BLaER1 (cell line): ENCODE results near the gene COG1.
"Not testable (repeated sequence)": the region's sequence is repeated elsewhere in the genome, so short reads cannot be mapped to it uniquely, and the experiment has no call there.

ENCODE experiments used
- H3K27ac ChIP-seq: shearing (Covaris generic); formaldehyde crosslinking; 2 replicates; pipeline ENCODE4 v1.8.1; 2022
- H3K27me3 ChIP-seq: shearing (Covaris generic); formaldehyde crosslinking; 2 replicates; pipeline ENCODE4 v1.8.1; 2022
- H3K36me3 ChIP-seq: shearing (Covaris generic); formaldehyde crosslinking; 2 replicates; pipeline ENCODE4 v1.8.1; 2022
- H3K4me1 ChIP-seq: shearing (Covaris generic); formaldehyde crosslinking; 2 replicates; pipeline ENCODE4 v1.8.1; 2022
- H3K4me2 ChIP-seq: shearing (Covaris generic); formaldehyde crosslinking; 2 replicates; pipeline ENCODE4 v1.8.1; 2022
- H3K4me3 ChIP-seq: shearing (Covaris generic); formaldehyde crosslinking; 2 replicates; pipeline ENCODE4 v1.8.1; 2022
- H3K9ac ChIP-seq: shearing (Covaris generic); formaldehyde crosslinking; 2 replicates; pipeline ENCODE4 v1.8.1; 2022
- H3K9me3 ChIP-seq: shearing (Covaris generic); formaldehyde crosslinking; 2 replicates; pipeline ENCODE4 v1.8.1; 2022
- H4K20me1 ChIP-seq: shearing (Covaris generic); formaldehyde crosslinking; 2 replicates; pipeline ENCODE4 v1.8.1; 2022
- Cebpa-rat ChIP-seq: shearing (Covaris generic); IDR thresholded peaks from 2 replicates; pipeline ENCODE4 v1.8.1; 2022

The COG1 gene

GRCh38 chr17:73192894-73193701 is at the start of gene COG1:
TSS of gene COG1 (plus strand) at chr17:73193055. CDS start at chr17:73193070, 15 bp downstream.
- H3K4me3 ChIP-seq, result peak within 1 kb of the TSS; percentile 99
- peaks cover 48% of the 10 kb centered on the region for H3K4me1 ChIP-seq
- H3K27ac ChIP-seq, result peak within 1 kb of the TSS; percentile 86
- TF ChIP-seq Cebpa-rat, result no peak
- H3K9ac ChIP-seq, result peak within 1 kb of the TSS; percentile 92
- H3K36me3 ChIP-seq, result peaks cover 25% of the 10 kb centered on the region
- H3K9me3 ChIP-seq, result no peaks in the 10 kb centered on the region
- H3K27me3 ChIP-seq, result no peaks in the 10 kb centered on the region
- peak within 1 kb of the TSS; percentile 98 for H3K4me2 ChIP-seq
- H4K20me1 ChIP-seq, result peaks cover 23% of the 10 kb centered on the region; the same call in 1 of the 2 replicates

- not testable (repeated sequence) for H3K27me3 ChIP-seq, H4K20me1 ChIP-seq, H3K4me2 ChIP-seq, H3K27ac ChIP-seq, H3K9ac ChIP-seq
- Histone ChIP-seq H3K4me3 (peak overlapping the region; percentile 39; the same call in 1 of the 2 replicates), H3K36me3 (peaks cover 14% of the 10 kb centered on the region; the same call in 1 of the 2 replicates), H3K4me1 (peaks cover 19% of the 10 kb centered on the region), H3K9me3 (peaks cover 56% of the 10 kb centered on the region)
Observed at GRCh38 chr17:73144209-73144608, 48.6 kb upstream of the COG1 start.

- Histone ChIP-seq H3K4me3 (peak overlapping the region; percentile 39; the same call in 1 of the 2 replicates), H3K4me1 (peaks cover 19% of the 10 kb centered on the region), H3K27ac (peak overlapping the region; percentile 30; the same call in 1 of the 2 replicates), H3K36me3 (peaks cover 14% of the 10 kb centered on the region; the same call in 1 of the 2 replicates), H3K4me2 (no peak overlapping the region), H3K27me3 (no peaks in the 10 kb centered on the region), H4K20me1 (no peaks in the 10 kb centered on the region), H3K9me3 (peaks cover 69% of the 10 kb centered on the region), H3K9ac (no peak overlapping the region)
- TF ChIP-seq Cebpa-rat, result no peak
Observed at GRCh38 chr17:73145641-73146040, 47.2 kb upstream of the COG1 start.

- H3K4me3 ChIP-seq, H3K4me2 ChIP-seq: not testable (repeated sequence)
- peaks cover 14% of the 10 kb centered on the region; the same call in 1 of the 2 replicates for H3K36me3 ChIP-seq
Observed at GRCh38 chr17:73147791-73148190, 45.1 kb upstream of the COG1 start.

GRCh38 chr17:73148540-73149334 is 44.1 kb upstream of the COG1 start:
- Histone ChIP-seq H3K4me1 (peaks cover 33% of the 10 kb centered on the region), H3K9me3 (peaks cover 69% of the 10 kb centered on the region), H3K27ac (no peak overlapping the region), H3K4me2 (no peak overlapping the region), H3K4me3 (no peak overlapping the region), H4K20me1 (no peaks in the 10 kb centered on the region), H3K27me3 (no peaks in the 10 kb centered on the region), H3K9ac (no peak overlapping the region), H3K36me3 (peaks cover 14% of the 10 kb centered on the region; the same call in 1 of the 2 replicates)
- no peak for TF ChIP-seq Cebpa-rat

More at GRCh38 chr17:73147791-73148190, 45.1 kb upstream of the COG1 start:
- H3K27me3 ChIP-seq, H3K9ac ChIP-seq, H3K27ac ChIP-seq, H4K20me1 ChIP-seq: not testable (repeated sequence)
- peaks cover 33% of the 10 kb centered on the region for H3K4me1 ChIP-seq
- peaks cover 79% of the 10 kb centered on the region for H3K9me3 ChIP-seq

GRCh38 chr17:73150622-73151300 is 42.1 kb upstream of the COG1 start:
- not testable (repeated sequence) for H3K27me3 ChIP-seq

GRCh38 chr17:73151916-73152632 is 40.8 kb upstream of the COG1 start:
- H3K4me2 ChIP-seq, result peak overlapping the region; percentile 56
- H3K27ac ChIP-seq, result no peak overlapping the region

More at GRCh38 chr17:73150622-73151300, 42.1 kb upstream of the COG1 start:
- not testable (repeated sequence) for H3K9ac ChIP-seq, H3K27ac ChIP-seq, H4K20me1 ChIP-seq, H3K4me3 ChIP-seq, H3K36me3 ChIP-seq, H3K4me2 ChIP-seq
- Histone ChIP-seq H3K4me1 (peaks cover 46% of the 10 kb centered on the region), H3K9me3 (peaks cover 49% of the 10 kb centered on the region)

GRCh38 chr17:73155410-73156165 is 37.3 kb upstream of the COG1 start:
- no peak overlapping the region for H3K4me3 ChIP-seq
- H3K27me3 ChIP-seq, result no peaks in the 10 kb centered on the region
- H3K27ac ChIP-seq, result peak overlapping the region; percentile 48
- no peak overlapping the region for H3K9ac ChIP-seq
- TF ChIP-seq Cebpa-rat, result no peak
- H3K4me1 ChIP-seq, result peaks cover 65% of the 10 kb centered on the region
- no peaks in the 10 kb centered on the region for H3K36me3 ChIP-seq
- peak overlapping the region; percentile 60 for H3K4me2 ChIP-seq
- no peaks in the 10 kb centered on the region for H4K20me1 ChIP-seq
- H3K9me3 ChIP-seq, result peaks cover 12% of the 10 kb centered on the region

More at GRCh38 chr17:73151916-73152632, 40.8 kb upstream of the COG1 start:
- H3K4me3 ChIP-seq, result no peak overlapping the region
- no peak for TF ChIP-seq Cebpa-rat
- H3K4me1 ChIP-seq, result peaks cover 57% of the 10 kb centered on the region
- H3K9ac ChIP-seq, result no peak overlapping the region
- no peaks in the 10 kb centered on the region for H3K27me3 ChIP-seq
- no peaks in the 10 kb centered on the region for H4K20me1 ChIP-seq
- peaks cover 36% of the 10 kb centered on the region for H3K9me3 ChIP-seq
- no peaks in the 10 kb centered on the region for H3K36me3 ChIP-seq
